Hepatocyte (in vitro differentiated cells): Measurements from ENCODE around the gene DACT1. TPM values are rescaled to one million over a fixed set of nuclear protein-coding genes. Genes with fewer than 3 reads are reported as not detected.

Experiments
- DNase-seq: peaks from one replicate; pipeline ENCODE4 v3.0.0-alpha.2; 2016; ENCODE audit warnings: low spot score
- H2AFZ ChIP-seq: fragments of 200-600 bp; sonication (generic); 2 replicates; pipeline ENCODE4 v1.6.0; 2016; ENCODE audit warnings: antibody characterized with exemption, mild to moderate bottlenecking
- H3K27ac ChIP-seq: fragments of 200-600 bp; sonication (generic); 2 replicates; pipeline ENCODE4 v1.5.1; 2016; ENCODE audit warnings: mild to moderate bottlenecking
- H3K27me3 ChIP-seq: fragments of 200-600 bp; sonication (generic); 2 replicates; pipeline ENCODE4 v1.6.1; 2016
- H3K36me3 ChIP-seq: fragments of 200-600 bp; sonication (generic); replicated peaks from 2 replicates; pipeline ENCODE4 v1.5.1; 2016; ENCODE audit warnings: low read depth; ENCODE audit not compliant: insufficient read depth
- H3K4me1 ChIP-seq: fragments of 200-600 bp; sonication (generic); 2 replicates; pipeline ENCODE4 v1.5.1; 2016; ENCODE audit warnings: mild to moderate bottlenecking, moderate library complexity; ENCODE audit not compliant: insufficient read depth
- H3K4me2 ChIP-seq: fragments of 200-600 bp; sonication (generic); 2 replicates; pipeline ENCODE4 v1.6.0; 2016
- H3K4me3 ChIP-seq: fragments of 200-600 bp; sonication (generic); 2 replicates; pipeline ENCODE4 v1.5.1; 2016; ENCODE audit warnings: mild to moderate bottlenecking
- H3K79me2 ChIP-seq: fragments of 200-600 bp; sonication (generic); 2 replicates; pipeline ENCODE4 v1.6.0; 2017; ENCODE audit warnings: mild to moderate bottlenecking
- H3K9me2 ChIP-seq: fragments of 200-600 bp; sonication (generic); replicated peaks from 2 replicates; pipeline ENCODE4 v1.6.0; 2017; ENCODE audit warnings: mild to moderate bottlenecking; ENCODE audit not compliant: insufficient read depth
- H3K9me3 ChIP-seq: fragments of 200-600 bp; sonication (generic); 2 replicates; pipeline ENCODE4 v1.5.1; 2016; ENCODE audit warnings: low read depth, mild to moderate bottlenecking
- H4K20me1 ChIP-seq: fragments of 200-600 bp; sonication (generic); 2 replicates; pipeline ENCODE4 v1.6.0; 2016; ENCODE audit warnings: mild to moderate bottlenecking; ENCODE audit not compliant: insufficient read depth, poor library complexity, severe bottlenecking
- CTCF ChIP-seq: fragments of 200-600 bp; sonication (generic); IDR thresholded peaks from 2 replicates; pipeline ENCODE4 v1.5.1; 2016; ENCODE audit warnings: antibody characterized with exemption, mild to moderate bottlenecking; ENCODE audit not compliant: poor library complexity
- EZH2 ChIP-seq: fragments of 200-600 bp; sonication (generic); IDR thresholded peaks from 2 replicates; pipeline ENCODE4 v1.6.1; 2016; ENCODE audit warnings: antibody characterized with exemption, mild to moderate bottlenecking, borderline replicate concordance
- EZH2phosphoT487 ChIP-seq: fragments of 200-600 bp; sonication (generic); IDR thresholded peaks from one replicate; pipeline ENCODE4 v1.6.1; 2018; ENCODE audit warnings: antibody characterized with exemption, mild to moderate bottlenecking, low read depth, moderate library complexity; ENCODE audit not compliant: unreplicated experiment, severe bottlenecking
- WGBS: methylation state at CpG from one replicate; pipeline ENCODE4 v1.1.6; 2016; ENCODE audit warnings: low lambda C conversion rate; ENCODE audit errors: missing lambda C conversion rate; 5-methylcytosine and 5-hydroxymethylcytosine counted together
- polyA plus RNA-seq: library from polyadenylated mRNA; unstranded; fragments of >200 nt; fragmentation: Nextera tagmentation; extraction: Ambion mirVana; gene quantifications from 2 replicates; pipeline ENCODE4 v1.2.1, GENCODE V29; 2016
- total RNA-seq: library from RNA; depleted of rRNA; stranded (reverse); fragments of >200 nt; gene quantifications from 2 replicates; pipeline ENCODE4 v1.2.3, GENCODE V29; 2014

Gene DACT1
- total and polyA plus RNA-seq, 2 experiments from 2014 or later = 13.2 to 19.6 TPM

GRCh38 chr14:58634406-58635090 is 3.2 kb upstream of the DACT1 start:
- Histone ChIP-seq H3K9me3 (no peaks in the 10 kb centered on the region), H3K4me2 (no peak overlapping the region), H4K20me1 (no peaks in the 10 kb centered on the region), H3K27ac (no peak overlapping the region), H3K9me2 (no peaks in the 10 kb centered on the region), H3K27me3 (peaks cover 17% of the 10 kb centered on the region), H3K36me3 (no peaks in the 10 kb centered on the region), H3K4me3 (no peak overlapping the region), H3K79me2 (peaks cover 8% of the 10 kb centered on the region), H3K4me1 (no peaks in the 10 kb centered on the region), H2AFZ (no peak overlapping the region)
- DNase-seq = no peak
- 47% methylated on average over 5 of the region's 5 CpGs for WGBS
- TF ChIP-seq CTCF (no peak), EZH2 (no peak), EZH2phosphoT487 (no peak)

- 52% methylated on average over 7 of the region's 8 CpGs for WGBS
- H3K79me2 ChIP-seq = peaks cover 12% of the 10 kb centered on the region
- no peak for DNase-seq
- no peaks in the 10 kb centered on the region for H3K36me3 ChIP-seq
- peak overlapping the region; percentile 14 for H3K4me2 ChIP-seq
- no peak overlapping the region for H3K4me3 ChIP-seq
- no peak for TF ChIP-seq EZH2
- TF ChIP-seq CTCF = no peak
- no peak for TF ChIP-seq EZH2phosphoT487
- no peak overlapping the region for H3K27ac ChIP-seq
- no peak overlapping the region for H2AFZ ChIP-seq
- peaks cover 17% of the 10 kb centered on the region for H3K27me3 ChIP-seq
- H3K9me3 ChIP-seq = no peaks in the 10 kb centered on the region
- no peaks in the 10 kb centered on the region for H4K20me1 ChIP-seq
- H3K9me2 ChIP-seq = no peaks in the 10 kb centered on the region
- peaks cover 2% of the 10 kb centered on the region for H3K4me1 ChIP-seq
Observed at GRCh38 chr14:58635091-58635830, 2.5 kb upstream of the DACT1 start.

GRCh38 chr14:58636129-58636528 is 1.6 kb upstream of the DACT1 start:
- peak overlapping the region; percentile 76 for H3K27ac ChIP-seq
- DNase-seq = no peak
- H3K27me3 ChIP-seq = peaks cover 16% of the 10 kb centered on the region
- H2AFZ ChIP-seq = no peak overlapping the region
- peaks cover 21% of the 10 kb centered on the region for H3K79me2 ChIP-seq
- H3K9me2 ChIP-seq = no peaks in the 10 kb centered on the region
- no peaks in the 10 kb centered on the region for H3K9me3 ChIP-seq
- TF ChIP-seq EZH2phosphoT487 (no peak), CTCF (no peak), EZH2 (no peak)
- WGBS = 60% methylated on average over 4 of the region's 4 CpGs
- H3K4me3 ChIP-seq = no peak overlapping the region
- H3K4me1 ChIP-seq = peaks cover 7% of the 10 kb centered on the region
- no peaks in the 10 kb centered on the region for H4K20me1 ChIP-seq
- H3K36me3 ChIP-seq = no peaks in the 10 kb centered on the region
- peak overlapping the region; percentile 65 for H3K4me2 ChIP-seq
